ENCODE results near the gene LRCH4. TPM values are rescaled to one million over a fixed set of nuclear protein-coding genes. Genes with fewer than 3 reads are reported as not detected.

Gene LRCH4
- total RNA-seq, 1 donor: 22.5 TPM

DNA sequence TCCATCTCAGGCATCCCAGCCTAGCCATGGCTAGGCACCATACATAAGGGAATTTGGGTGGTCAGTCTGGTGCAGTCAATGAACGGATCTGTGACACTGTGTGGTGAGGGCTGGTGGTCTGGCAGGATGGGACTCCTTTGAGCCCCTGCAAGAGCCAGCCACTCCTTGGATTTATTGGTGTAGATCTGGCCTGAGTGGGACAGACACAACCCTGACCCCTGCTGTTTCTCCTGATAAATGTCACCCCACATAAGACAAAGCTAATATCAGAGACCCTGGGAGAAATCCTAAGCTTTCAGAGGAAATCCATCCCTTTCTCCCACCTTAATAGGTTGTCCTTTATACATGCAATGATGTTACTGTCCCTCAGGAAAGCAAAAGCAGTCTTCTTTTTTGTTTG is 2.5 kb upstream of the LRCH4 start:
- peak; percentile 46 for DNase-seq (ENCODE audit: low read depth)
- no peak overlapping the region for H3K4me3 ChIP-seq (ENCODE audit: low read depth, low read length)
- TF ChIP-seq, protein P1, sequence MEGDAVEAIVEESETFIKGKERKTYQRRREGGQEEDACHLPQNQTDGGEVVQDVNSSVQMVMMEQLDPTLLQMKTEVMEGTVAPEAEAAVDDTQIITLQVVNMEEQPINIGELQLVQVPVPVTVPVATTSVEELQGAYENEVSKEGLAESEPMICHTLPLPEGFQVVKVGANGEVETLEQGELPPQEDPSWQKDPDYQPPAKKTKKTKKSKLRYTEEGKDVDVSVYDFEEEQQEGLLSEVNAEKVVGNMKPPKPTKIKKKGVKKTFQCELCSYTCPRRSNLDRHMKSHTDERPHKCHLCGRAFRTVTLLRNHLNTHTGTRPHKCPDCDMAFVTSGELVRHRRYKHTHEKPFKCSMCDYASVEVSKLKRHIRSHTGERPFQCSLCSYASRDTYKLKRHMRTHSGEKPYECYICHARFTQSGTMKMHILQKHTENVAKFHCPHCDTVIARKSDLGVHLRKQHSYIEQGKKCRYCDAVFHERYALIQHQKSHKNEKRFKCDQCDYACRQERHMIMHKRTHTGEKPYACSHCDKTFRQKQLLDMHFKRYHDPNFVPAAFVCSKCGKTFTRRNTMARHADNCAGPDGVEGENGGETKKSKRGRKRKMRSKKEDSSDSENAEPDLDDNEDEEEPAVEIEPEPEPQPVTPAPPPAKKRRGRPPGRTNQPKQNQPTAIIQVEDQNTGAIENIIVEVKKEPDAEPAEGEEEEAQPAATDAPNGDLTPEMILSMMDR (IDR thresholded peaks at IDR 0.05; ENCODE audit: insufficient read depth, low read depth, low read length): peak; percentile 43

DNA sequence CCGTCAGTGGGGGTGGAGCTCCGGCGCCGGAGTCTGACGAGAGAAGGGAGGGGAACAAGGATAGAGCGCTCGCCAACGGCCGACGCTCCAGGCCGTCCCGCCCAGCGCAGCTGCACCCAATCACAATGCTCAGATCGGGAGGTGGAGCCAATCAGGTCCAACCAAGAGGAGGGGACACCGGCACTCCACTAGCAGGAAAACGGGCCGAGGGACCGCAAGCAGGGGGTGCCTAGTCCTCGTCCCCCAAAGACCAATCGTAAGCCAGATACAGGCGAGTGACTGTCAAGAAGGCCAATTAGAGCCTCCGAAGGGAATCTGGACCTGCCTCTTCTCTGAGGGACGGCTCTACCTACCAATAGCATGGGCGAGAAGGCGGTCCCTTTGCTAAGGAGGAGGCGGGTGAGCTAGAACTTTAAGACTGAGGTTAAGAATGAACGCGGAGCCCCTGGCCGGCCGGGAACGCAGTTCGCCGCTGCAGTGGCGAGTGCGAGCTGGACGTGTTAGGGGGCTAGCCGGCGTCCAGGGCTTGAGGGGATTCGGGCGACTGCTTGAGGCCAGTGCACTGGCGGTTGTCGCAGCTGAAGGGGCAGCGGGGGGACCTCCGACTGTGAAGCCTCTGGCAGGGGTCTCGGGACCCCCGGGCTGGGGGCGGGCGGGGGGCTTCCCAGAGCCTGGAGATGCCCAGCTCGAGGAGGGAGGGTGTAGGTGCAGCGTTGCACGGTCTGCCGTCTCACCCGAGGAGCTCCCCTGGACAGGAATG is 517 bp upstream of the LRCH4 start, which contains the start of gene FBXO24:
Gene FBXO24, plus strand, starts transcription at position 63 of the 760 bp plus-strand sequence. Its CDS starts 298 bp downstream, at position 361.
- peak within 1 kb of the TSS; percentile 97 for H3K4me3 ChIP-seq (ENCODE audit: low read depth, low read length)
- TF ChIP-seq, protein P1 (IDR thresholded peaks at IDR 0.05; ENCODE audit: insufficient read depth, low read depth, low read length): no peak
- peak; percentile 100 for DNase-seq (ENCODE audit: low read depth)

DNA sequence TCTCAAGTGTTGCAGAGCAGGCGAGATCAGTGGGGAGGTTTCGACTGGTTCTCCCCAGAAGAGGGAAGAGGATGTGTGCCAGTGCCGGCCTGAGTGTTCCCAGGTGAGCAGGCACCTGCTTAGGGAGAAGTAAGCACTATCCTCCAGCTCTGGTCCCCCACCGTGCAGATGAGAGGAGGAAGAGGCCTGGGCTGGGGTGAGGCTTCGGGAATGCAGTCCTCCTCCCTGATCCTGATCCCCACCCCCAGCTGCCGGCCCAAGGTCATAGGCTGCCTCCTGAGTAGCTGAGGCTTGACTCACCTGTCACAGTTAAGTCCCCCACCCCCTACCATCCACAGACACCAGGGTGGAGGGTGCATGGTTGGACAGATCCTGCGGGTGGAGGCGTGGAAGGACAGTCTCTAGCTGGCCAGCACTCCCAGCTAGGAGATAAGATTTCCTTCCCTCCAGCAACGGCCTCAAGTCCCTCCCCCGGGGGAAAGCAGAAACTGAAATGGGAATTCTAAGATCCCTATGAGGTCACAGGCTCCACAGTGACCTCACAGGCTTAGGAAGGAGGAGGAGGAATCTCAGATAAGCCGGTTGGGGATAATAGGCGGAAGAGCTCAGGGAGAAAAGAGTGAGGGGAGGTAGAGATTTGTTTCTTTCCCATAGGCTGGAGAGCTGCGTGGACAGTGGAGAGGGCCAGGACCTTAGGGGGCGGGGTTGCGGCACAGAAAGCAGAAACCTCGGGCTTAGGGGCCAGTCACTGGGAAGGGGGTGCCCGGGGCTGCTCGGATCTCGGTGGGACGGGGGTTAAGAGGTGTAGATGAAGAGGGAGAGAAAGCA is 1.0 kb downstream of the LRCH4 start:
- TF ChIP-seq, protein P1 (IDR thresholded peaks at IDR 0.05; ENCODE audit: insufficient read depth, low read depth, low read length): no peak
- peak; percentile 95 for DNase-seq (ENCODE audit: low read depth)

DNA sequence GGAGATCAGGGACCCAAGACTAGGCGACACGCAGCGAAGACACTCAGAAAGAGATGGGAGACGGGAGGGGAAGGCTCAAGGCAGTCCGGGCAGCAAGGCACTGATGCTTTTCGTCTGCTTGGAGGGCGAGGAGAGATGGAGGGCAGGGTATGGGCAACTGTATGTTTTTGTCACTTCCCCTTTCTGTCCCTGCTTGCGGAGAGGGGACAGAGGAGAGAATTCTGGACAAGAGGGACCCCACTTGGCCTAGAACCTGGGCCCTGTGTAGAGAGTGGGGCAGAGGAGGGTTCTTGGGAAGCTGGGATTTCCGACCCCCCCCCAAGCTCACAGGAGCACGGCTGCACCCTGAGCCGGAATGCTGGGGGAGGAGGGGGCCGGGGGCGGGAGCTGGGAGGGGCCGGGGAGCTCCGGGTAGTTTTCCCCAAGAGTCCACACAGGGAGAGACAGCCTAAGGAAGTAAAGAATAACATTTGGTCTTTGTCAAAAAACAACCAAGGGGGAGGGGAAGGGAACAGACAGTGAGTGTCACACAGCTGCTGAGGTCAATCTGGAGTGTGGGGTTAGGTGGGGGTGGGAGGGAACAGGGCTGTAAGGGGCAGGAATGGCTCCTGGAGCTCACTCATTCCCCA is 1.8 kb downstream of the LRCH4 start:
- H3K4me3 ChIP-seq (ENCODE audit: low read depth, low read length): peak overlapping the region; percentile 97
- peak; percentile 79 for DNase-seq (ENCODE audit: low read depth)

More for the DNA sequence above, 1.0 kb downstream of the LRCH4 start:
- peak overlapping the region; percentile 97 for H3K4me3 ChIP-seq (ENCODE audit: low read depth, low read length)

DNA sequence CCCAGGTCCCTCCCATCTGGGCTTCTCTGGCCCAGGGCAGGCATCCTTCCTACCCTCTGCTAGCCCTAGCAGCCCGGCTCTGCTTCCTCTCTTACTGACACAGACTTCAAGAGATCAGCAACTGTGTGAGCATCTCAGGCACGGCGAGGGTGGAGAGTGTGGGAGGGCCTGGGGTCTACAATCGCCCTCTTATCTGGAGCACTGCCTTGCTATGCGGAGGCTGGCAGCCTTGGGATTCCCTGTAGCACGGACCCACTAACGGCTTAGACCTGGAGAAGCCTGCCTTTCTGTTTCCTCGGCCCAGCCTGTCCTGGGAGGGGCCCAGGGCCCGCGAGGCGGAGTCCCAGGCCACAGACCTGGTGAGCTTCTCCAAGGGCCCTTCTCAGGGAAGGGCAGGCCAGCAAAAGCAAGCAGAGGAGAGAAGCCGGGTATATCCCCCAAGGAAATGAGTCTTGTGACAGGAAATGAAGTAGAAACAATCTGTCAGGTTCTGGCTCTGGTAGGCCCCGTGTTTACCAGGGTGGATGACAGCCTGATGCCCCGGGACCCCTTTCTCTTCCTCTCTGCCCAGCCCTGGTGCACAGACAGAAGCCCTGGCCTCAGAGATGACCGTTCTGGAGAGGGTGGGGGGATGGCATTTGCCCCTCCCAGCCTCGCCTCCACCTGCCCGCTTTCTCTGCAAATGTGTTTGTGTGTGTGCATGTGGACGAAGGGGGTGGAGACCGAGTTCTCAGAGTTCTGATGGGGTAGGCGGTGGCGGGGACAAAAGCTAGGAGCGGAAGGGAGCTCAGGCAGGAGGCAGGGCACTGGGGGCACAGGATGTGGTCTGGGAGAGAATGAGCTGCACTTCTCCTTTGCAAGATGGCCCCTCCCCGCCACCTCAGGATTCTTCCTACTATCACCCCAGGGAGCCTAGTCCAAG is 2.5 kb downstream of the LRCH4 start:
- TF ChIP-seq, protein P1 (IDR thresholded peaks at IDR 0.05; ENCODE audit: insufficient read depth, low read depth, low read length): no peak
- DNase-seq (ENCODE audit: low read depth): peak; percentile 77
- peak overlapping the region; percentile 97 for H3K4me3 ChIP-seq (ENCODE audit: low read depth, low read length)

More for the DNA sequence above, 1.8 kb downstream of the LRCH4 start:
- TF ChIP-seq, protein P1 (IDR thresholded peaks at IDR 0.05; ENCODE audit: insufficient read depth, low read depth, low read length): no peak

DNA sequence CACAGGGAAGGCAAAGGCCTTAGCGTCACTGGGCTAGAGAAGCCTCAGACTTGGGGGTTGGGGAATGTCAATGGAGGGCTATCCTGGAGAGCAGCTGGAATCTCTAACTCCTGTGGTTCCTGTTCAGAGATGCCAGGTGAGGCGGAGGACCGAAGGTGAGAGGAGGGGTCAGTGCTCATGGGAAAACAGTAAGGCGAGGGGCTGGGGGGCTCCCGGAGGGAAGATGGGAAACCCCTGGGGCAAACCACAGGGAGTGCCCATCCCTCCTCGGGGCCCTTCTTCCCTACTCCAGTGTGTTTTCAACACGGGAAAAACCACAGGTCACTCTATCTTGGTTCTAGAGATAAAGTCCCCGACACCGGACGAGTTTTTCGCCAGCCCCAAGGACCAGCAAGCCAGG is 3.3 kb downstream of the LRCH4 start:
- peak overlapping the region; percentile 97 for H3K4me3 ChIP-seq (ENCODE audit: low read depth, low read length)
- TF ChIP-seq, protein P1 (IDR thresholded peaks at IDR 0.05; ENCODE audit: insufficient read depth, low read depth, low read length): no peak
- DNase-seq (ENCODE audit: low read depth): no peak

Measured in fibroblast of villous mesenchyme (primary cell).